CD14-positive monocyte (primary cell): ENCODE measurements around the gene DLGAP4. TPM values are rescaled to one million over a fixed set of nuclear protein-coding genes. Genes with fewer than 3 reads are reported as not detected.

ENCODE experiments used
- DNase-seq, 3 donors: peaks; one replicate each; pipeline ENCODE4 v3.0.0-alpha.2; 2011 to 2022
- H2AFZ ChIP-seq: 2 replicates; pipeline ENCODE4 v1.6.0; 2012; ENCODE audit warnings: mild to moderate bottlenecking, low read depth, low read length, inconsistent platforms; ENCODE audit not compliant: insufficient read depth, poor library complexity, severe bottlenecking
- H3K27ac ChIP-seq, 2 donors: 1 replicate in 1 of 2; 2 replicates in 1 of 2; pipeline ENCODE4 v1.5.1; 2012 to 2013; ENCODE audit warnings: low read length in 2 of 2, control low read depth in 1 of 2, inconsistent platforms in 1 of 2, low read depth in 1 of 2, mild to moderate bottlenecking in 1 of 2
- H3K27me3 ChIP-seq, 2 donors: one replicate each; pipeline versions ENCODE4 v1.6.0 to v1.6.1; 2011 to 2013; ENCODE audit warnings: low read length in 2 of 2; ENCODE audit not compliant: control insufficient read depth in 2 of 2, insufficient read depth in 2 of 2
- H3K36me3 ChIP-seq, 2 donors: replicated peaks in 1 of 2; 1 replicate in 1 of 2; 2 replicates in 1 of 2; pipeline versions ENCODE4 v1.5.1 to v1.6.1; 2012 to 2013; ENCODE audit warnings: low read length in 2 of 2, control low read depth in 1 of 2, inconsistent platforms in 1 of 2, mild to moderate bottlenecking in 1 of 2; ENCODE audit not compliant: insufficient read depth in 2 of 2, control insufficient read depth in 1 of 2
- H3K4me1 ChIP-seq, 2 donors: 1 replicate in 1 of 2; 2 replicates in 1 of 2; pipeline versions ENCODE4 v1.5.1 to v1.6.1; 2012 to 2013; ENCODE audit warnings: low read length in 2 of 2, control low read depth in 1 of 2, inconsistent platforms in 1 of 2, mild to moderate bottlenecking in 1 of 2, moderate library complexity in 1 of 2; ENCODE audit not compliant: insufficient read depth in 2 of 2, control insufficient read depth in 1 of 2
- H3K4me2 ChIP-seq: replicated peaks from 2 replicates; pipeline ENCODE3; 2012; ENCODE audit warnings: low read length, moderate library complexity, mild to moderate bottlenecking; ENCODE audit not compliant: poor library complexity, severe bottlenecking; ENCODE audit errors: extremely low read depth
- H3K4me3 ChIP-seq, 3 experiments: fragments of 200-600 bp in 1 of 3; sonication (generic) in 1 of 3; replicated peaks in 1 of 3; 1 replicate in 2 of 3; 2 replicates in 1 of 3; pipeline ENCODE4 v1.5.1; 2011 to 2013; ENCODE audit warnings: low read length in 3 of 3, mild to moderate bottlenecking in 3 of 3, control low read depth in 2 of 3, low read depth in 2 of 3, inconsistent platforms in 1 of 3, moderate library complexity in 1 of 3
- H3K79me2 ChIP-seq: 2 replicates; pipeline ENCODE4 v1.6.0; 2012; ENCODE audit warnings: mild to moderate bottlenecking, control low read depth, inconsistent platforms, low read length, moderate library complexity; ENCODE audit not compliant: insufficient read depth
- H3K9ac ChIP-seq: 2 replicates; pipeline ENCODE4 v1.6.0; 2017; ENCODE audit warnings: low read length, mild to moderate bottlenecking; ENCODE audit not compliant: insufficient read depth, poor library complexity, severe bottlenecking
- H3K9me3 ChIP-seq, 2 donors: replicated peaks in 1 of 2; 1 replicate in 1 of 2; 2 replicates in 1 of 2; pipeline versions ENCODE4 v1.5.1 to v1.6.1; 2012 to 2013; ENCODE audit warnings: low read length in 2 of 2, control low read depth in 1 of 2; ENCODE audit not compliant: control insufficient read depth in 1 of 2, insufficient read depth in 1 of 2
- H4K20me1 ChIP-seq: 2 replicates; pipeline ENCODE4 v1.6.0; 2012; ENCODE audit warnings: mild to moderate bottlenecking, low read length, control low read depth, moderate library complexity; ENCODE audit not compliant: insufficient read depth
- H3K27ac Mint-ChIP-seq, 7 donors: one replicate each; pipeline ENCODE4 v1.8.0; 2020; ENCODE audit warnings: mild to moderate bottlenecking in 7 of 7, mixed read lengths in 7 of 7, moderate library complexity in 6 of 7, inconsistent platforms in 2 of 7
- H3K27me3 Mint-ChIP-seq, 3 donors: one replicate each; pipeline ENCODE4 v1.8.0; 2021 to 2022; ENCODE audit warnings: low read depth in 3 of 3, mild to moderate bottlenecking in 3 of 3, mixed read lengths in 3 of 3, moderate library complexity in 3 of 3, inconsistent platforms in 1 of 3
- H3K36me3 Mint-ChIP-seq, 2 donors: one replicate each; pipeline ENCODE4 v1.8.0; 2020; ENCODE audit warnings: mixed read lengths in 2 of 2, inconsistent platforms in 1 of 2, mild to moderate bottlenecking in 1 of 2
- H3K4me1 Mint-ChIP-seq: one replicate; pipeline ENCODE4 v1.8.0; 2020; ENCODE audit warnings: mild to moderate bottlenecking, mixed read lengths
- H3K4me3 Mint-ChIP-seq, 2 donors: one replicate each; pipeline ENCODE4 v1.8.0; 2020; ENCODE audit warnings: mild to moderate bottlenecking in 2 of 2, mixed read lengths in 2 of 2, moderate library complexity in 1 of 2
- H3K9me3 Mint-ChIP-seq, 7 donors: one replicate each; pipeline ENCODE4 v1.8.0; 2020 to 2022; ENCODE audit warnings: mixed read lengths in 7 of 7, mild to moderate bottlenecking in 6 of 7, moderate library complexity in 6 of 7, inconsistent platforms in 2 of 7
- CTCF ChIP-seq: fragments of 200-600 bp; IDR thresholded peaks from one replicate; pipeline ENCODE4 v1.8.0; 2022; ENCODE audit warnings: antibody characterized with exemption, mild to moderate bottlenecking
- WGBS: methylation state at CpG from one replicate; pipeline ENCODE4 v1.1.5; 2013; ENCODE audit warnings: missing lambda C conversion rate; ENCODE audit not compliant: insufficient coverage; 5-methylcytosine and 5-hydroxymethylcytosine counted together
- intact Hi-C, 2 donors: fragments of 100-400 bp; cut with micrococcal nuclease; formaldehyde crosslinking; loops; one replicate each; pipeline versions ENCODE4 v1.15.0 to v1.15.1; 2023
- polyA plus RNA-seq, 3 donors: library from polyadenylated mRNA; depleted of rRNA in 1 of 3; unstranded in 2 of 3; stranded (reverse) in 1 of 3; fragments of 300-500 nt in 2 of 3; fragments of >200 nt in 1 of 3; fragmentation: Illumina TruSeq in 2 of 3; gene quantifications; 1 replicate in 2 of 3; 2 replicates in 1 of 3; pipeline ENCODE4 v1.2.3, GENCODE V29; 2012 to 2021

The DLGAP4 gene
- polyA plus RNA-seq, 3 donors, result 9.9 to 52.7 (median 17.6) TPM

- TF ChIP-seq CTCF, result no peak
- H3K79me2 ChIP-seq, result no peaks in the 10 kb centered on the region
- no peaks in the 10 kb centered on the region for H4K20me1 ChIP-seq
- no peaks in the 10 kb centered on the region for H3K27me3 ChIP-seq
- H2AFZ ChIP-seq, result no peak overlapping the region
- no peaks in the 10 kb centered on the region for H3K36me3 Mint-ChIP-seq
- H3K36me3 ChIP-seq, result no peaks in the 10 kb centered on the region
- H3K4me1 Mint-ChIP-seq, result no peaks in the 10 kb centered on the region
- intact Hi-C loops, result no loop called here
- H3K27ac ChIP-seq, result no peak overlapping the region
- no peaks in the 10 kb centered on the region for H3K4me1 ChIP-seq
- peaks cover 0 to 3% (median 0%) of the 10 kb centered on the region in 7 donors for H3K9me3 Mint-ChIP-seq
- no peak overlapping the region for H3K27ac Mint-ChIP-seq
- H3K4me3 ChIP-seq, result no peak overlapping the region
- no peak overlapping the region for H3K4me3 Mint-ChIP-seq
- H3K4me2 ChIP-seq, result no peak overlapping the region
- no peak overlapping the region for H3K9ac ChIP-seq
- DNase-seq, result no peak
- no peaks in the 10 kb centered on the region for H3K9me3 ChIP-seq
- H3K27me3 Mint-ChIP-seq, result peaks cover 3 to 8% (median 4%) of the 10 kb centered on the region in 3 donors
Observed at GRCh38 chr20:36386236-36386635, 80.1 kb downstream of the DLGAP4 start.

- Mint-ChIP-seq H3K9me3 (peaks cover 0 to 2% (median 0%) of the 10 kb centered on the region in 7 donors), H3K4me1 (no peaks in the 10 kb centered on the region), H3K36me3 (no peaks in the 10 kb centered on the region), H3K4me3 (no peak overlapping the region), H3K27ac (peak overlapping the region in 1 of 7 donors; percentile 43), H3K27me3 (peaks cover 7 to 12% (median 10%) of the 10 kb centered on the region in 3 donors)
- no peaks in the 10 kb centered on the region for H3K27me3 ChIP-seq
- no peak overlapping the region for H3K9ac ChIP-seq
- H3K79me2 ChIP-seq, result no peaks in the 10 kb centered on the region
- intact Hi-C loops, result no loop called here
- no peak for DNase-seq
- H3K9me3 ChIP-seq, result no peaks in the 10 kb centered on the region
- no peak overlapping the region for H3K4me3 ChIP-seq
- WGBS, result 33% methylated on average over 1 of the region's 2 CpGs
- TF ChIP-seq CTCF, result no peak
- H4K20me1 ChIP-seq, result no peaks in the 10 kb centered on the region
- H3K36me3 ChIP-seq, result no peaks in the 10 kb centered on the region
- H3K27ac ChIP-seq, result no peak overlapping the region
- H2AFZ ChIP-seq, result no peak overlapping the region
- no peak overlapping the region for H3K4me2 ChIP-seq
- H3K4me1 ChIP-seq, result no peaks in the 10 kb centered on the region
Observed at GRCh38 chr20:36390269-36390668, 84.1 kb downstream of the DLGAP4 start.
